Subcutaneous adipose tissue (tissue), 4 donors: Measurements from ENCODE around the gene ELK4. TPM values are rescaled to one million over a fixed set of nuclear protein-coding genes. Genes with fewer than 3 reads are reported as not detected.

Experiments
- CTCF ChIP-seq: fragments of 450-650 bp; IDR thresholded peaks from one replicate; pipeline ENCODE4 v1.5.1; 2016; ENCODE audit warnings: low read depth, mild to moderate bottlenecking, control low read depth, antibody characterized with exemption, moderate library complexity
- total RNA-seq, 4 donors: library from RNA; depleted of rRNA; stranded (reverse); fragments of >200 nt; gene quantifications; one replicate each; pipeline ENCODE4 v1.1.0, GENCODE V29; 2016

Gene ELK4
- total RNA-seq, 4 donors from 2014 or later, result 25.8 to 42.2 (median 29.6) TPM

GRCh38 chr1:205676002-205676401 lies 44.2 kb upstream of the ELK4 start:
- no peak for TF ChIP-seq CTCF

GRCh38 chr1:205675247-205675646 lies 43.4 kb upstream of the ELK4 start:
- no peak for TF ChIP-seq CTCF

GRCh38 chr1:205672970-205673369 lies 41.2 kb upstream of the ELK4 start:
- TF ChIP-seq CTCF, result no peak

- TF ChIP-seq CTCF, result no peak
These were observed 40.6 kb upstream of the ELK4 start for GRCh38 chr1:205672395-205672889.

- TF ChIP-seq CTCF, result no peak
These were observed 39.0 kb upstream of the ELK4 start for GRCh38 chr1:205670611-205671430.

GRCh38 chr1:205670150-205670446 lies 38.3 kb upstream of the ELK4 start:
- no peak for TF ChIP-seq CTCF

GRCh38 chr1:205669341-205670149 lies 37.7 kb upstream of the ELK4 start:
- no peak for TF ChIP-seq CTCF
